NCI-H748 treated with DMSO at 0.1 percent for 48 hours (cell line): ENCODE results near the gene TLX1.

Source experiments
- DNase-seq: peaks from one replicate; lab custom pipeline; 2025; lab: John Stamatoyannopoulos, UW

Gene TLX1

DNA sequence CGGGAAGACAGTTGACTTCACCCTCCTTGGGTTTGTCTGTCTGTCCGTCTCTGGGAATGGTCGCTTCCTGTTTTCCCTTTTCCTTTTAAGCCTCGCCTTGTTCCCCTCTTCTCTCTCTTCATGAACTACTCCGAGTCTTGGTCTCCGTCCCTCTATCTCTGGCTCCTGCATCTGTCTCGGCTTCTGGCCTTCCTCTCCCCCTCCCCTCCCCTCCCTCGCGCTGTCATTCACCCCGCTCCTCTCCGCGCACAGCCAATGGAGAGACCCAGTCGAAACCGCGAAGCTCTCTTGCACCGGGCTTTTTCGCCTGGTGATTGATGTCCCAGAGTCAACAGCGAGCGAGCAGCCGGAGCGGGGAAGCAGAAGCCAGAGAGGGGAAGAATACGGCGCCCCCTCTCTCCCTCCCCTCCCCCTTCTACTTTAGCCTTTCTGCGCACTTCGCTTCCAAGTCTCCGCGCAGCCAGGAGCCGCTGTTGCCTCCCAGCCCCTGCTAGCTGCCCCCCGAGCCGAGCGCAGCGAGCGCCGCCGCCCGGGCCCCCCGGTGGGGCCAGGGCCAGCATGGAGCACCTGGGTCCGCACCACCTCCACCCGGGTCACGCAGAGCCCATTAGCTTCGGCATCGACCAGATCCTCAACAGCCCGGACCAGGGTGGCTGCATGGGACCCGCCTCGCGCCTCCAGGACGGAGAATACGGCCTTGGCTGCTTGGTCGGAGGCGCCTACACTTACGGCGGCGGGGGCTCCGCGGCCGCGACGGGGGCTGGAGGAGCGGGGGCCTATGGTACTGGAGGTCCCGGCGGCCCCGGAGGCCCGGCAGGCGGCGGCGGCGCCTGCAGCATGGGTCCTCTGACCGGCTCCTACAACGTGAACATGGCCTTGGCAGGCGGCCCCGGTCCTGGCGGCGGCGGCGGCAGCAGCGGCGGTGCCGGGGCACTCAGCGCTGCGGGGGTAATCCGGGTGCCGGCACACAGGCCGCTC lies at the start of gene TLX1:
Gene TLX1 (plus strand): TSS at position 317 of the 978 bp plus-strand sequence. CDS start 242 bp downstream, at position 559.
- peak; percentile 6 for DNase-seq

DNA sequence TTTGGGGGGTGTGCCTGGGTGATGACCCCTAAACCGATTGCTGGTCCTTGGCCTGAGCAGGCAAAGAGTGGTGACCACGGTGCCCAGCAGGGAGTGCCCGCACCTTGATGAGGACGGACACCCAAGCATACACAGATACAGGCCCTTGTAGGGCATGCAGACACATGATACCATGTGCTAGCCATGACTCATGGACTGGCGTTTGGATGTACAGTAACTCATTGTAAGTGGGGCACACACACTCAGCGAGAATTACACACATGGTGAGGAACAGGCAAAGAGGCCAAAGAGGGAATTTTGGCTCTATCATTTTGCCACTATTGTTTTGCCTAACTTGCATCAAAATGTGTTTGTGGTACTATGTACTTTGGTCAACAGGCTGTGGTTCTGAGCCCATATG lies 45.3 kb upstream of the TLX1 start:
- no peak for DNase-seq

DNA sequence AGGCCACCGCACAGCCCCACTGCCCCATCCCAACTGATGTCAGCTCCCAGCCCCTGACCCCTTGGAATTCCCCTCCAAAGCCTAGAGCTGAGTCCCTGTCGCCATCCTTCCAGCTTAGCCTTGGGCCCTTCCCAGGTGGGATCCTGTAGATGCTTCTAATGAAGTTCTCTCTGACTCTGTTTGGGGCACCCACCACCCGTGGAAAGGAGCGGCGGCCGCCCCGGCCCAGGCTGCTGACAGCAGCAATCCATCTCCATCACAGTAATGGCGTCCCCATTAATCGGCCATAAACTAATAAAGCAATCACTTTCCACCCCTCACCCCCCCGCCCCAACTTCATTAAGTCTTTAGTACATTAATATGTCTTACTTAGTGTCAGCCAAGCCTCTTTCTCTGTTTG lies 43.7 kb upstream of the TLX1 start:
- DNase-seq: no peak

DNA sequence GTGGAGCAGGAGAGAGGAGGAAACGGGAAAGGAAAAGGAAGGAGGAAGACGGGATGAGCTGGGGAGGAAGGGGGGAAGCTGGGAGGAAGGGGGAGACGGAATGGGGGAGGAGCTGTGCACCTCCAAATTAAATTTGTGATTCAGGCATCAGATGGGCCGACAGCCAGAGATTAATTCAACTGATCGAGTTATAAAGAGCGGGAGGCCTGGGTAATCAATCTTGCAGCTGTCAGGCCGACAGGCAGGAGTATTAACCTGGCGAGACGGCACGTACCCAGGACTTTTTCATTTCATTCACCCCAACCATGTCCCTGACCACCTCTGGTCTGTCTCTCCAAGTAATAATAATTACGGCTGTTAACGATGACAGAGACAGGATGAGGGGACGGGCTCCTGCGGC lies 43.1 kb upstream of the TLX1 start:
- no peak for DNase-seq

DNA sequence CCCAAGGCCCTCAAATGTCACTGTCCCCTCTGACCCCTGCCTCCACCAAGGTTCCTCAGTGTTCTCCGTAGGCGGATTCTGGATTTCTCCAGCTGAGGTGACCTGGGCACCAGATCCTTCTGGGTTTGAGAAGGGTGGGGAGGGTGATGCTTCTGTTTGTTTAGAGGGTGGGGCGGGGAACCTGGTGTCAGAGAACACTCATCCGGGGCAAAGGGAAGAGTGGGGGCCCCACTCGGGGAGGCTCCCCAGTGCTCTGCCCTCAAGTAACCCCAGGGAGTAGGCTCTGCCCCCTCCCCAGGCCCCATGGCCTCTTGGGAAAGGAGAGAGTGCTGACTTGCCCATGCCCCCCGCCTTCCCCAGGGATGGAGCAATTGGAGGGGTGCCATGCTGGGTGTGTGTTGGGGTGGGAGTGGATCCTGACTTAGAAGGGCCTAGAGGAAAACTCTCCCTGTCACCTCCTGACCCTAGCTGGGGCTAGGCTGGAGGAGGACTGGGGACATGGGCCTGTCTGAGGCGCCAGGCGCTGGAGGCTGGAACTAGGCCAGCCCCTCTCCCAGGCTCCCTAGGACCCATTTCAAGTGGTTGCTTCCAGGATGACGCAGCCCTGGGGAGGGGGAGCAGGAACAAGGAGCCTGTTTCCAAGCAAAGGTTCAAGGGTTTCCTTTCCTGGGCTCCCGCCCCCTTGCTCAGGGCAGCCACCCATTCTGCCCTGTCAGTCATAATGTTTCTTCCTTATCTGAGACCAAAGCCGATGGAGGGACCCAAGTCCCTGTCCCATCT lies 41.4 kb upstream of the TLX1 start:
- no peak for DNase-seq

DNA sequence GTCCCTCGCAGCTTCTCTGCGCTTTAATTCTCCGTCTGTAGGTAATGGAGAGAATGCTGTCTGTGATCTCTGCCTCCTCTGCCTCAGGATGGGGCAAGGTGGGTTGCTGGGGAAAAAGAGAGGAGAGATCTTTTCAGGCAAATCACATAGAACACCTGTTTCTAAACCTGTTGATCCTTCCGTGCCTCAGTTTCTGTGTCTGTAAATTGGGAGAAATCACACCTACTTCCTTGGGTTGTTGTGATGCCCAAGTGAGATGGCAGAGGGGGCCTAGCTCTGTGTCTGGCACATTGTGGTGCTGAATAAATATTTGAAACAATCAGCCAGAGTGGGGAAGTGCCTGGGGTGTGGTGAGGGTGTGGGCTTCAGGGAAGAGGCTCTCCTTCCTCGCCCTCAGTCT lies 40.5 kb upstream of the TLX1 start:
- DNase-seq: no peak

DNA sequence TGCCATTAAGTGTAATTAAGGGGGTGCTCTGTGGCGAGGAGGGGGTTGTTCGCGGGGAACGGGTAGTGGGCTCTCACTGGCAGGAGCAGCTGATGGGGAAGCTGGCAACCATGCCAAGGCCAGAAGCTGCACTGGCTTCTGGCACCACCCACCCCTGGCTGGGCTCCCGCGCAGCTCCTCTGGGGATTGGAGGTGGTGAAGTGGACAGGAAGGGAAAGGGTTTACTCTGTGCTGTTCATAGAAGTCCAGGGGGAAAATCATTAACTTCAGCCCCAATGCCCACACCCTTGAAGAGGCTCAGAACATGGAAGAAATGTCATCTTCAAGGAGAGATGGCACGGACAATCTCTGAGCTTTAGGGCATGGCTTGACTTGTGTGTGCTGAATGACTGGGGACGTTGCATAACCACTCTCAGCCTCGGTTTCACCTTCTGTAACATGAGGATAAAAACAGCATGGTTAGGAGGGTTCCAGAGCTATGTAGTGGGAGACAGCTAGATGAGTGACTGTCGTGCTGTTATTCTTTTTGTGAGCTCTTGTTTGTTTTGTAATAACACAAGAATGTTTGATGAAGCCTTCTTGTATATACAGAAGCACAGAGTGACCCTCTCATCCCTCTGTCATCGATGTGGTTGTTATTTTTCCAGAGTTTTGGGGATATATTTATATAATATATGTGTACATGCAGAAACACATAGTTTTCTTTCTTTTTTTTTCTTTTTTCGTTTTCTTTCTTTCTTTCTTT lies 39.4 kb upstream of the TLX1 start:
- no peak for DNase-seq

DNA sequence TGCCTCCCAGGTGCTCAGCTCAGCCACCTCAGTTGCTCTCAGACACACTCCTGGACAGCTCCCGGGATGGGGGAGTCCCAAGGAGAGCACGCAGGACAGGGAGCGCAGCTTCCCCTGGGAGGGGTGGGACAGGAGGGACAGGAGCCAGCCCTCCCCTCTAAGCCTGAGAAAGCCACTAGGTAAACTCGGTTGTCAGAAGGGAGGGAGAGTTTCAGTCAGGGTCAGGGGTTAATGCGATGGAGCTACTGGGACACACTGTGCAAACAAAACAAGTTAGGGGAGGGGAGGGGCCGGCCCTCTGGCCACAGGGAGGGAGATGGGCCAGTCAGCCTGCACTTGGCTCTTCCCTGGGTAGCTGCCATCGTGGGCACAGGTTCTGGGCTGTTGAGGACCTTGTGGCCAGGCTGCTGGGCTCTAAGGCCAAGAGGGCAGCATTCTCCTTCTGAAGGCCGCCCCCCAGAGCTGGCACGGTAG lies 38.2 kb upstream of the TLX1 start:
- no peak for DNase-seq

DNA sequence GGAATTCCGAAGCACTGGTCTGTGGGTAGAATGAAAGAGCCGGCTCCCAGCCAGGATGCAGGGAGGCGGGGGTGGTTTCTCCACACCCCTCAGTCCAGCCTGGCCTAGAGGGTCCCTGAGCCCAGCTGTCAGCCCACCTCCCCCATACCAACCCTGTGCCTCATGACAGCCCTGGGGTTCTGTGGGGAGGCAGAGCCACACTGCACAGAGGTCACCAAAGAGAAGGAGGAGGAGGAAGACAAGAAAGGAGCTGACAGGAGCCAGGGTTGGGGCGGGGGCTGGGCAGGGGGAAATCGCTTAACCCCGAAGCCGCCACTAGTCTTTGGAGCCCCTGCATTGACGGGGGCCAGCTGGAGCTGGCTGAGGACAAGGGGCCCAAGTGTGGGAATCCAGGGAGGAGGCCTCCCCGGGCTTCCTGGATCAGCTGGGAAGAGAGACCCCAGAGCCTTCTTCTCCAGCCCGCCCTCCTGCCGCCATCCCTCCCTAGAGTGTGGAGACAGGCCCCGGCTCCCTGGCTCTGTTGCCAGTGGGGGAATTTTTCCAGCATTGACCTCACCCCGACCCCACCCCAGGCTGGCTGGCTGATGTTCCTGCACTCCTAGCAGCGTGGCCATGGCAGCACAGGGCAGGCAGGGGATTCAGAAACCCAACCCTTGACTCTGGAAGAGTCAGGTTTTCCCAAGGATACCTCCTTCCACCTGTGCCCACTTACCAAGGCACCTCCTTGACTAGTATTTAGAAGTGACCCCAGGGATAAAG lies 36.8 kb upstream of the TLX1 start:
- DNase-seq: no peak

DNA sequence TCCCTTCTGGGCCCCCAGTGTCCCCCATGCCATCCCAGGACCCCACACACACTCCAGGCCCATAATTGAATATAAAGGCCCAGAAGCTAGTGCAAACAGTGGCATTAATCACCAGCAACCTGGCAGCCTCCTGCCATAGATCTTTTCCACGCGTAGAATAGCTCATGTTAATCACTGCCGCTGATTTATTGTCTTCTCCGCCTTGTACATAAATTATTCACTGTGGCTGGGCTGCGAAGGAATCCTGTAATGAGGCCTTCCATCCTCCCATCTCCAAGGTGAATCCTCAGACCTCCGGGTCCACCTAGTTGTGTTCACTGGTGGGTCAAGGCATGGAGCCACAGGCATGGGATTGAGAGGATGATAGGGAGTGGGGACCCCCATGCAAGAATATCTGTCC lies 36.1 kb upstream of the TLX1 start:
- no peak for DNase-seq

DNA sequence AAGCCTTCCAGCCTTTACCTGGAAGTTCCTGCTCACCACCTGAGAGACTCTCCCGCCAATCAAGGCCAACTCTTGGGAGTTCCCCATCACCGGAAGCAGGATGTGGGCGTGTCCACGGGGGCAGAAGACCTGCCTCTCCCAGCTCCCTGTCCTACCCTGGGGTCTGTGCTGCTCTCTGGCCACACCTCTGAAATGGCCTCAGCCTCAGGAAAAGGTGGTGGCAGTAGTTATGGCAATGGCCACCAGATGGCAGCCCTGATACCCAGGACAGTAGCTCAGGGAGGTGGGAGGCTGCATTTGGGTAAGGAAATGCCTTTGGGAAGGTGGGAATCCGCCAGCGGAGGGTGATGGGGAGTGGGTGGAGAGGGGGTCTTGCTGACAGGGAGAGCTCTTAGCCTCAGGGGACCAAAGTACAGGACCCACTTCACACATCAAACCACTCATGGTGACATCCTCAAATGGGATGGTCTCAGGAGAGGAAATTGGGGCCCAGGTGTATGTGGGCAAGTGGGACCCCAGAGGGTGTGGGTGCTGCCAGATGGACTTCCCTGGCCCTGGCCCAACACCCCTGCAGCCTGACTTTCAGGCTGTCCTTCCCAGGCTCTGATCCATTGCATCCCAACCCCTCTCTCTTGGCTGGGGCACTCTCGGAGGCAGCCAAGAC lies 35.4 kb upstream of the TLX1 start:
- DNase-seq: peak; percentile 13

DNA sequence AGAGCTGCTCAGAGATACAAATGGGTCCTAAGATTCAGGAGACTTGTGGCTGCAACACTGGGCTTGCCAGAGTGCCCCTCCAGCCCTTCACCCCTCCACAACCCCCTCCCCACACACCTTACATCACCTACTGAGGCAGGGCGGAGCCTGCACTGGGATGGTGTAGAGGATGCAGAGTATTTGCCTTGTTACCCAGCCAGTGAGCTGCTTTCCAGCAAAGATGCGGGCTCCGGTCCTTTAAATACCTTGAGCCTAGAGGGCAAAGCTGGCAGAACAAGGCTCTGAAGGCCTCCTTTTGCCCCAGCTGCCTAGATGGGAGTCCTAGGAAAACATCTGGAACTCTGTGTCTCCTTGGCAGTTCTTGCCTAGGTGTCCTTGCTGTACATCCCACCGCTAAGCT lies 34.7 kb upstream of the TLX1 start:
- no peak for DNase-seq

DNA sequence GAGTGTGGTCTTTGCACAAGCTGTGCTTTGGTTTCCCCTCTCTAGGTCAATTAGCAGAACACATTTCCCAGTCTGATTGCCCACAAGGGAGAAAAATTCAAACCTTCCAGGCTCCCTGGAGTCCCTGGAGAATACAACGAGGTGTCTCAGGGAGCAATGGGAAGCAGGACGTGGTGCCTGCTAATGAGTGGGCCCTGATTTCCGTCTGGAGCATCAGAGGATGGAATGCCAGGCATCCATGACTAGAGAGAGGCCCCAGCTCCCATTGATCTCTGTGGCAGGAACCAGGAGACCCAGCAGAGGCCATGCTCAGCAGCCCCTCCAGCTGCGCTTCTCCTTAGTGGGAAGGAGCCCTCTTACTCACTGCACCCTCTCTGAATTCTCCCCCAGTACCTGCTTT lies 33.2 kb upstream of the TLX1 start:
- no peak for DNase-seq

DNA sequence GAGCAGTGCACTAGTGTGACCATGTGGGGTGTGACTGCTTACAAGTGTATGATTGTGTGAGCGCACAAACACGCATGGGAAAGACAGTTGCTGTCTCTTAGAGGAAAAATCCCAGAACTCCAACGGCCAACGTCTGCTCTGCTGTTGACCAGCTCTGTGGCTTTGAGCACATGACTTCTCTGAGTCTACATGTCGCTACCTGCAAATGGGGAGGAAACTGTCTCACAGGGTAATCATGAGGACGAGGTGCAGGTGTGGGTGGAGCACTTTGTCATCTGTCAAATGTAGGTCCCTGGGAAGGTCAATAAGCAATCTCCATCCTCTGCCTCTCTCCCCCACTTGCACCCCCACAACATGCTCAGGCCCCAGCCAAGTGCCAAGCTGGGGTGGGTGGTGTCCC lies 31.2 kb upstream of the TLX1 start:
- DNase-seq: no peak

DNA sequence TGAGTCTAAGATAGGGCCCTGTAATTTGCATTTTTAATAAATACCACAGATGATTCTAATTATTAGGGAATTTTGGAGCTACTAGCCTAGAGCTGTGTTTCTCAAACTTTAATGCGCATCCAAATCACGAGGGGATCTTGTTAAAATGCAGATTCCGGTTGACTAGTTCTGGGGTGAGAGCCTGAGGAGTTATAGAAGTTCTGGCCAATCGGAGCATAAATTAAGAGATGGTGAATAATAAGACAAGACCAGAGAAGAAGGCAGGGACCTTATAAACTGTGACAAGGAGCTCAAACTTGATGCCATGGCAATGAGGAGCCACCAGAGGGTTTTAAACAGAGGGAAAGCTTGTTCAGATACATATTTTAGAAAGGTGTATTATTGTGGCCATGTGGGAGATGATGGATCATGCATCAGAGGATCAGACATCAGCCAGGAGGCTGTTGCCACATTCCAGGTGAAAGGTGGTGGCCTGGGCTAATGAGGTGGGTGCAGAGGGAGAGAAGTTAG lies 29.7 kb upstream of the TLX1 start:
- DNase-seq: no peak

DNA sequence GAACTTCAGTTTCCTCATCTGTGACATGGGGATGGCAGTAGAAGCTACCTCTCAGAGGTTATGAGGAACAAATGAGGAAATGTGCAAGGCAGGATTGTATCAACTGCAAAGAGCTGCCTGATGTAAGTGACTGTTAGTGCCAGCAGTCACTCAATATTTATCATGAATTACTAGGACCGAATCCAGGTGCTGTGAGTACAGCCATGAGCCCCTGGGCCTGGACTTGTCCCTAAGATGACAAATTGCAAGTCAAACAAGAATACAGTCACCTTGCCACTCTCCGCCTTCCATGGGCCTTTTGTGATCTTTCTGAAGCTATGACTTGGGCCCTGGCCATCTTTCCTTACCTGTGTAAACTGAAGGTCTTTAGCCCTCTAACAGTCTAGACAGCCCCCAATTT lies 27.7 kb upstream of the TLX1 start:
- no peak for DNase-seq

DNA sequence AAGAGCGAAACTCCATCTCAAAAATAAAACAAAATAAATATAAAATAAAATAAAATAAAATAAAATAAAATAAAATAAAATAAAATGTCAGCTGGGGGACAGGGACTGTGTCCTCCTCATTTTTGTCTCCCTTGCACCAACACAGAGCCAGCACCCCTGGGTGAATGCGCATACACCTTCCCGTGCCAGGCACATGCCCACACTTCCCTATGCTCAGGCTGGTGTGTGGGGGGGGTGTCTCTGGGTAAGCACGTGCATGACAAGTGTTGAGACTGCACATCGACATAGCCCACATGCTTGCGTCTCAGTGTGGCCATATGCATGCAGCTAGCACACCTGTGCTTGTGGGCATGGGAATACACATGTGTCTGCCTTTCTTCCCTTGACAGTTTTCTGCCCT lies 24.7 kb upstream of the TLX1 start:
- DNase-seq: no peak

DNA sequence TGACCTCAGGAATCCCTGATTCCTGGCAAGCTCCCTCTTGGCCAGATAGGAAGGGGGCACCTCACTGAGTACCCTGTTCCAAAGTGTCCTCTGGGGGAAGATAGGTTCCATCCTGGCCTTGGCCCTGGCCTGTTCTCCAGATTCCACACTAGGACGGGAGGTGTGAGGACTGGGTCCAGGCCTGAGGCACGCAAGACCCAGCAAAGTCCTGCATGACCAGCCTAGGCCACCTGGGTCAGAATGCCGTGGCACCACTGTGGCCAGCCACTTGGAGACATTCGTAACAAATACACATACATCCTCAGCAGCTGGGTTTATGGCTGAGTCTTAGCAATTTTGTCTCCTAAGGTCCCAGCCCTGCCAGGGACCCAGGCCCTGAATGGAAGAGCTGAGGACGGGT lies 23.3 kb upstream of the TLX1 start:
- no peak for DNase-seq

DNA sequence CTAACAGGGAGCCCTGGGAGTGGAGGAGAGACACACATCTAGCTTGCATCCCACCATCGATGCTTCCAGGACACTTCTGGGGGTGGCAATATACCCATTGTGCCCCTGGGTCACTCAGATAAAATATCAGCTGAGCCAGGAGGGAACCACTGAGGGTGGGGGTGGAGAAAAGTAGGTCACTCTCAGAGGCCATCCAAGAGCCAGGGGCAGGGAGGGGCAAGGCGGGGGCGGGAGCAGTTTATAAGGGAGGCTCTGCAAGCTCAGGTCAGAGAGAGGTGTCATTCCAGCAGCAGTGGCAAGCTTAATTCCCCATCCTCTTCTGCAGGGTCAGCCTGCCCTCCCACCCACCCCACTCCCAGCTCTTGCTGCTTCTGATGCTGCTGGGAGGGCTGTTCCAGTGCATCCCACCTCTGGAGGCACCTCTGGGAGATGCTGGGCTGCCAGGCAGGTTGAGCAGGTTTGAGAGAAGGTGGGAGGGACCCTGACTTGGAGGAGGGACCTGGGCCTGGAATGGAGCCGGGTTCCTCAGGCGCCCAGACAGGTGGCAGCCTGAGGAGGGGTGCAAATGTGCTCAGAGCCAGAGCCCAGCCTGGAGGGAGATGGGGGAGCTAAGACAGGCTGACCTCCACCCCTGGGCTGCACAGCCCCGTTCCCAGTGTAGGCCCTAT lies 20.1 kb upstream of the TLX1 start:
- DNase-seq: no peak

DNA sequence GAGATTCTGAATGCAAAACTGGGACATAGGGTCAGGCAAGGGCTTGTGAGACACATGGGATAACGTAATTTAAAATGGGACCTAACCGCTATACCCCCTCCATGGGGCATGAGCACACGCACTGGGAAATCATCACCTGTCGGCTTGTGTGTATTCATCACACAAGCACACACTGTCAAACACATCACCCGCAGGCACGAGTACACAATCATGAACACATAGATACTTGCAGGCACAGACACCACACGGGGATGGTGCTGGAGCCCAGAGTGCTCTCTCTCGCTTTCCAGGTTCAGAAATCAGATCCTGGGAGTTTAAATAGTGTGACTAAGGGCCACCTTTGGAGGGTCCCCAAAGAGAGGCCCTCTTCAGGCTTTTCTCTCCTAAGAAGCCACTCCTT lies 19.6 kb upstream of the TLX1 start:
- DNase-seq: no peak
